Left renal cortex interstitium (tissue), 4 donors: ENCODE results near the gene GAB2. TPM values are rescaled to one million over a fixed set of nuclear protein-coding genes. Genes with fewer than 3 reads are reported as not detected.
"Not testable (repeated sequence)": the region's sequence is repeated elsewhere in the genome, so short reads cannot be mapped to it uniquely, and the experiment has no call there.

ENCODE experiments used
- DNase-seq, 4 donors: peaks; one replicate each; pipeline ENCODE4 v3.0.0-alpha.2; 2013; ENCODE audit warnings: low read depth in 4 of 4, low spot score in 2 of 4, missing footprints in 1 of 4
- polyA plus RNA-seq, 4 donors: library from polyadenylated mRNA; unstranded; fragments of 120-200 nt; gene quantifications; one replicate each; pipeline ENCODE4 v1.2.1, GENCODE V29; 2013; ENCODE audit not compliant: insufficient read length in 4 of 4

Gene GAB2
- polyA plus RNA-seq, 4 donors = 17.0 to 19.1 (median 18.7) TPM

DNA sequence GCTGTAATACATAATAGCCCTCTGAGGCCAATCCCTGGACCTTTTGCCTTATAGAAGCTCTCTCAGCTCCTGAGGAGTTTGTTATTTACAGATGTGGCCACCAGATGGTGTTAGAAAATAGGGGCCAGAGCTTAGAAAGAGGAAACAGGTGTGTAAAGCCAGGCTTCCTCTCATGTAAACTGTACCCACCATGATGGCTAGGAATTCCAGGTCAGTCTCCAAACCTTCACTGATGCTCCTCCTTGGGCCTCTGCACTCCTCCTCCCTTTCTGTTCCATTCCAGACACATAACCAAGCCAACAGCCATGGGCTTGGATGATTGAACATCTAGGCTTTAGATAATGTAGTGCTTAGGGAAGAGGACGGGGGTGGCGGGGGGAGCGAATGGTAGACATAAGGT lies 189.2 kb downstream of the GAB2 start:
- DNase-seq = peak in 3 of 4 donors; percentile 34 to 57 (median 38)

DNA sequence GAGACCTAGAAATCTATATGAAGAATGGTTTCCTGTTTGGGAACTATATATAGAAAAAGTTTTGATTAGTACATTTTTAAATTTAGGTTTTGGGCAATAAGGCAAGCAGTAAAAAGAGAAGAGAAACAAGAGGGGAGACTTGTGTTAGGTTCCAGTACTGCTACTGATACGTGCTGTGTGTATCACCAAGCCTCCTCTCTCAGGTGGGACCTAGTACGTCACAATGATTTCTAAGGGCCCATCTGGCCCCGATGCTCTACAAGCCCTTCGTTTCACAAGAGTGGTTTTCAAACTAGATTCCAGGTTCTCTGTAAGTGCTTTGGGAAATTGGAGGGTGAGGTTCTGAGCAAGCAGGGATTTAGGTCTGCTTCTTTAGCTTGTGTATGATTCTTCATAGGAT lies 189.7 kb downstream of the GAB2 start:
- no peak for DNase-seq

DNA sequence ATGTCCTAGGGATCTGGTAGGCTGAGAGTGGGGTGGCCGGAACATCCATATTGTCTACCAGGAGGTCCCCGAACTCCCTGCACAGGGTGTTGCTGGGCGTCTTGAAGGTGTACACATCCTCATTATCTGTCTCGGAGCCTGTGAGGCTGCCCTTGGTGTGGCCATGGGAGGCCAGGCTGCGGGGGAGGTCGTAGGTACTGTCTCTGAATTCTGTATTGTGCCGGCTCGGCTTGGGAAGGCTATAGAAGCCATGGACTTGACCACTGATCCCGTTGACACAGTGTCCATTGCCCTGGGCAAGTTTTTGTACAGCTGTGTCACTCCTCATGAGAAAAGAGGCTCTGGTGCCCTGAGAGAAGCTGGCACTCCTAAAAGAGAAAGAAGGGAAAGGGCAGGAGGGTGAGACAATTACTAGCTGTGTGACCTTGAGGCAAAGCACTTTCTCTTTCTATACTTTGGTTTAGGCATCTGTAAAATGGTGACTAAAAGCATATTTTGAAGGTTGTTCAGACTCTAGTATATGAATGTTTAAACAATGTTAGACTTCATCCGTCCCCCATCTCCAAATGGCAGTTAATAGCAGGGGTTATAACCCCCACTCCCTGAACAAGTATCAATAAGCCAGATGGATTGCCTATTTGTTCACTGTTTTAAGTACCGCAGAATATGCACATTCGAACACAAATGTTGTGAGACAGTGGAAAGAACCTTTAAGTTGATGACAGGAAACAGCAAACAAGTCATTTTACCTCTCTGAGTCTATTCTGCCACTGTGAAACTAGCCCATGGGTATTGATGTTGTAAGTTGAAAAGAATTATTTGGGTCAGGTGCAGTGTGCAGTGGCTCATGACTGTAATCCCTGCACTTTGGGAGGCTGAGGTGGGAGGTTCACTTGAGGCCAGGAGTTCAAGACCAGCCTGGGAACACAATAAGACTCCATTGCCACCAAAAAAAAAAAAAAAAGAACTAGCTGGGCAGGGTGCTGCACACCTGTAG lies 190.6 kb downstream of the GAB2 start:
- DNase-seq = no peak

DNA sequence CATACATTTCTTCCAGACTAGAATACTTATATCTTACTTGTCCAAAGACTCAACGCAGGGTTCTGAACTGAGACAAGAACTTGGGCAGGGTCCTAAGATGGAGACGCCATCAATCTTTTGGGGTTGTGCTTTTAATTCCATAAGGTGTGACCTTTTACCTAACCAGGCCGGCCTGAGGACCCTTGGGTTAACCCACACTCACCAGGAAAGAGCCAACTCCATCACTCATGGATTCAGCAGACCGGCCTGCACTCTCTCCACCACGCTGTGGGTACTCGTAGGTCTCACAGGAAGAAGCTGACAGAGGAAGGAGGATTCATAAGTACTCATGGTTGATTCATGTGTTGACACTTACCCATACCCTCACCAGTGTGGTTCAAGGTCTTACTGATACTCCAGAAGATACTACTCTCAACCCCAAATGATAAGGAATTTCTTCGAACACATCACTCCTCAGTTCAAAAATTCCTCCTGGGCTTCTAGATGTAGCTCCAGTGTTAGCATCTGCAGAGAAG lies 192.7 kb downstream of the GAB2 start:
- no peak for DNase-seq

DNA sequence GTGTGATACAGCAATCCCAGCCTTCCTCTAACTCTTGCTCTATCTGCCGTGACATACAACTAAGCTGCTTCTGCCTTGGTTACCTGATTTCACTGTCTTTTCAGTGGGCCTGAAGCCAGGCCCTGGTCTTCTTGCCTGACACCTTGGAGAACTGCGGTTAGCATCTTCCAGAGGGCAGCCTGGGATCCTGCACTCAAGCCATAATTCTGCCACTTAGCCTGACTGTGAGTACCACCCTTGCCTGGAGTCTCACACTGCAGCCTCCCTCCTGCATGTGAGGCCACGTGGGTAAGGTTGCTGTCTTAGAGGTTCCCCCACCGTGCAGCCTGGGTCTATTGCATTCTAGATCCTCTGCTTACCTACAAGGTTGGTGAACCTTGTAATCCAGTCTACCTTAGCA lies 193.1 kb downstream of the GAB2 start:
- DNase-seq = no peak

DNA sequence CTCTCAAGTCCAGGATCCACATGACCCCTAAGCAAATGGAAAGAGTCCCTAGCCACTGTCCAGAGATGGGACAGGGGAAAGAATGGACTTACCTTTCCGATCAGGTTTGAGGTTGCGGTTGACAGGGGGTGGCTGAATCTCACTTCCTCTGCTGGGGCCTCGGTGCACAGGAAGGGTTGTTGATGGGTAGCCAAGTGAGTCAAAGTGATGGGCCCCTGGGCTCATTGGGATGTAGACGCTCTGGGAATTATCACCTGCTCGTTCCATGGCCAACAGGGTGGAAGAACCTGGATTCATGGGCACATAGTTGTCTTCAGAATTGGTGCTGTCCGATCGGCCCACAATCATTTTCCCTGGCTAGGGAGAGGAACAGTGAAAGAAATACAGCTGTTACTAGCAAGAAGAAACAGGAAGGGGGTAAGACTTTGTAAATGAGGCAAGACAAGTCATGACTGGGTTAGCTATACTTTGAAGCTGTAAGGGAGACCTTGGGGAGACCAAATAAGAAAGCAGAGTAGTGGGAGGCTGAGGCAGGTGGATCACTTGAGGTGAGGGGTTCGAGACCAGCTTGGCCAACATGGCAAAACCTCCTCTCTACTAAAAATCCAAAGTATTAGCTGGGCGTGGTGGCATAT lies 194.2 kb downstream of the GAB2 start:
- DNase-seq = no peak

DNA sequence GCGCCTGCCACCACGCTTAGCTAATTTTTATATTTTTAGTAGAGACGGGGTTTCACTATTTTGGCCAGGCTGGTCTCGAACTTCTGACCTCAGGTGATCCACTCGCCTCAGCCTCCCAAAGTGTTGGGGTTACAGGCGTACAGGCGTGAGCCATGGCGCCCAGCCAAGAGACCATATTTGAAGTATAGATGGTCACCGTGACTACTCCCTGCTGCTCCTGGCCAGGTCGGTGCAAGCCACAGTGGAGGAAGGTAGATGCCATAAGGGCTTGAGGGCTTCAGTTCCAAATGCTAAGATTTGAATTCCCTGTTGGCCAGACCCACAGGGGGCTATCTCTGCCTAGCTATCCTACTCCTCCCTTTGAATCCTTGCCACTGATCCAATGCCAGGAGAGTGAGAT lies 194.9 kb downstream of the GAB2 start:
- DNase-seq = not testable (repeated sequence)

DNA sequence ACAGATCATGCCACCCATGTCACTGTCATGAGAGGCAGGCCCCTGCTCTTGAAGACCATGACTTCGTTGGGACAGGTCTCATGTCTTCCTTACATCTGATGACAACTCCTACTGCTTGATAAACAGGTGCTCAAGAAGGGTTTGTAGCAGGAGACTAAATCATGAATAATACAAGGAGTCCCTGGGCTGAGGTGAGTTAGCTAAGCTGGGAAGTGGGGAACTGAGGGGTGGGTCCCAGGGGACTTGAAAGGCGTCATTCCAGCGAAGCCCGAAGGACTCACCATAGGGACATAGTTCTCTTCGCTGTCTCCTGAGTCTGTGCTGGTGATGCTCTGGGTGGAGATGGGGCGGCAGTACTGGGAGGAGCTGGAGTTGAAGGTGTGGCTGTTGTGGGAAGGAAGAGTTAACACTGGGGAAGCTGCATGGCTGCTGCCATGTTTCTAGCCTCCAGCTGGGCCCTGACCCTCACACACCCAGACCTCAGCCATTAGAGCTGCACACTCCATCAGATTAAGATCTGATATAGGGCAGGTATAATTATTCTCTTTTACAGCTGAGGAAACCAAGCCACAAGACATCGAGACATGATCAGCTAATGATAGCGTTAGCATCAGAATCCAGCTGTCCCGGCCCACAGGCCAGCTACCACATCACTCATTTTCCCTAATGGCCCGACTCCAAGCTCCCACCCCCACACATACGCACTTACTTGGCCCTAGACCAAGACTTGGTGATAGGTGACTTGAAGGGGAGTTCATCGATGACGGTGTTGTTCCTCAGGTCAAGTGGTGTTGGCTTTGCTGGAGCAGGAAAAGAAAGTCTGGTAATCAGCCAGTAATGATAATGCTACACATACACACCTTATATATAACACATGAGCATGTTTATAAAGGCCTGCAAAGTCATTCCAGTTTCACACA lies 196.0 kb downstream of the GAB2 start:
- no peak for DNase-seq

DNA sequence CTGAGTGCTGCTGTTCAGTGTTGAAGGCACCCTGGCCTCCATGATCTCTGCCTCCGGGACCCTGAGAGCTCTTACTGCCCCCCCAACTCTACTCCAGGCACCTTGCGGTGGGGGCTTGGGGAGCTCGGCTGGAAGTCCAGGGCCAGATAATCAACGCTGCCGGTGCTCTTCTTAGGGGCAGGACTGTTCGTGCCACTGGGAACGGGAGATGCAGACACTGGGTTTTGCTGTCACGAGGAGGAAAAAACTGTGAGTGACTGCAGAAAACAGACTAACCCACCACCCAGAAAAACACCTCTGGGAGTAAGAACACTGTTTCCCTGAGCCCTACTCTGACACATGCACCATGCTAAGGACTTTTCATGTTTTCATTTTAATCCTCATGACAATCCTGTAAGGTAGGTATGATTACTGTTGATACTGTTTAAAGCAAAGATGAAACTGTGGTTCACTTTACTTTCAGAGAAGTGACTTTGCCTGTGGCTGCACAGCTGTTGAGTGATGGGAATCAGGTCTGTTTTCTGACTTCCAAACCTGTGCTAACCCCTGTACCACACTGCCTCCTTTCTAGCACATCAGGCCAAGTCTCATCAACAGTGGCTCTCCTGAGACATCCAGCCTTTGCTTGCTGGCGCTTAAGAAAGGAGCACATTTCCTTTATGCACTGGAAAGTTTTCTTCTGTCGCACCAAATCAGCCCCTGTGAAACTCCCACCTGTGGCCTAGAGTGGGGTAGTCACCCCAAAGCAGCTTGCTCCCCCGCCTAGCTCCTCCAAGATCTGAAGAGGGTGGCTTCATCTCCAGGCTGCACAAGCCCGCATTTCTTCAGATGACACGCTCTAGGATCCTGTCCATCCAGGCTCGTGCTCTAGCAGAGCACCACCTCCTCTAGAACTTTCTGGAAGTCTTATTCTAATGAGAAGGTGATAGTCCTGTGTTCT lies 197.1 kb downstream of the GAB2 start:
- no peak for DNase-seq

DNA sequence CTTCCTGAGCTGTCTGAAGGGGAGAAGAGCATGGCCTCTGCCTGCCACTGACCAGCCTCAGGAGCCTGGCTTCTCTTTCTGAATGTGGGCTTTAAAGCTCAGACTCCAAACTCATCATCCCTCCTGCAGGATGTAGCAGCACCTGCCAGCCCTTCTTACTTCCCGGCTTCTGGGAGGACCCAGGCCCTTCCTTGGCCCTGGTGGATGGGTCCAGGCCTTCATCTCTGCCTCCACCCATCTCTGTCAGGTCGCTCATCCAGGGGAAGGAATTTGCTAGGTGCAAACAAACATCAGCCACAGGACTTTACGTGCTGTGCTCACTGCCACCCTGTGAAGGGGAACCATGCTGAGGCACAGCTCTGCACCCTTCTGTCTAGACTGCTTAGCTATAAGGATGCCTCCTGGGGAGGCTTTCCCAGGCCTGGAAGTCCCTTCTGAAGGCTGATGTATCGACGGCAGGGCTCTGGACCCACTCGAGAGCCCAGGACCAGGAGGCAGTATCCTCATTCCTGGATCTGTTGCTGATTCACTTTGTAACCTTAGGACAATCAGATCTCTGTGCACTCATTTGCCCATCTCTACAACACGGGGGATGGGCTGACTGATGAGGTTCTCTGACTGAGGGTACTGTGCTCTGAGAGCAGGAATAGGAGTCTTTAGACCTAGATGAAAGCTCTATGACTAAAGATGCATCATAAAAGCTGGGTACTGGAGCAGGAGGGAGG lies 198.0 kb downstream of the GAB2 start:
- DNase-seq = no peak

DNA sequence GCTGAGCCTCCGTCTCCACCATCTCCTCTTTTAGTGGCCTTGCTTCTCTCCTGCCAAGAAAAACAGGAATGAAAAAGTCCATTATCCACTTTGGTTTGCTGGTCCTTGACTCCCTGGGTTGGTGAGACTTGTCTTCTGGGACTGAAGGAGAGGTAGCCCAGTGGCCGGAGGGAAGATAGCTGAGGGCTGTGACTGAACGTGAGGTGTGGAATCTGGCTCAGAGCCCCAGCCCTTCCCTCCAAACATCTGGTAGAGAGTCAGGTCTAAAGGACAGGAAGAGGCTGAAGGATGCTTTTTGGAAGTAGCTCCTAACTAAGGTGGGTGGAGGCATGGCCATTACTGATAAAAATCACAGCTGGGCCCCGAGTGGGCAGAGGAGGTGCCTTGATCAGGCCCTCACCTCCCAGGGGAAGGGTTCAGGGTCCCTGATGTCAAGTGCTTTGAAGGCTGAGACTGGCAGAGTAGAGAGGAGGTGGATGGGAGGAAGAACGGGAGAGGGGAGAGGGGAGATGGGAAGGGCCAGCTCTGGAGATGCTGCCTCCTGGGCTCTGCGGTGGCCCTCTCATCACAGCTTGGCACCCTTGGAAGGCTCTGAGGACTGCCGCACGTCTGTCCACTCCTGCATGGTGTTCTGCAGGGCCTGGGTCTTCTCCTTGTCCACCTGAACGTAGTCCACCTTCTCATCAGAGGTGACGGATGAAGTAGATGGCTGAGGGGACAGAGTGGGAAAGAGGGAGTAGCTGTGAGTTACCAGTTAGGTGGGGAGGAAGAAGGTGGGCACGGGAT lies 198.7 kb downstream of the GAB2 start:
- no peak for DNase-seq

DNA sequence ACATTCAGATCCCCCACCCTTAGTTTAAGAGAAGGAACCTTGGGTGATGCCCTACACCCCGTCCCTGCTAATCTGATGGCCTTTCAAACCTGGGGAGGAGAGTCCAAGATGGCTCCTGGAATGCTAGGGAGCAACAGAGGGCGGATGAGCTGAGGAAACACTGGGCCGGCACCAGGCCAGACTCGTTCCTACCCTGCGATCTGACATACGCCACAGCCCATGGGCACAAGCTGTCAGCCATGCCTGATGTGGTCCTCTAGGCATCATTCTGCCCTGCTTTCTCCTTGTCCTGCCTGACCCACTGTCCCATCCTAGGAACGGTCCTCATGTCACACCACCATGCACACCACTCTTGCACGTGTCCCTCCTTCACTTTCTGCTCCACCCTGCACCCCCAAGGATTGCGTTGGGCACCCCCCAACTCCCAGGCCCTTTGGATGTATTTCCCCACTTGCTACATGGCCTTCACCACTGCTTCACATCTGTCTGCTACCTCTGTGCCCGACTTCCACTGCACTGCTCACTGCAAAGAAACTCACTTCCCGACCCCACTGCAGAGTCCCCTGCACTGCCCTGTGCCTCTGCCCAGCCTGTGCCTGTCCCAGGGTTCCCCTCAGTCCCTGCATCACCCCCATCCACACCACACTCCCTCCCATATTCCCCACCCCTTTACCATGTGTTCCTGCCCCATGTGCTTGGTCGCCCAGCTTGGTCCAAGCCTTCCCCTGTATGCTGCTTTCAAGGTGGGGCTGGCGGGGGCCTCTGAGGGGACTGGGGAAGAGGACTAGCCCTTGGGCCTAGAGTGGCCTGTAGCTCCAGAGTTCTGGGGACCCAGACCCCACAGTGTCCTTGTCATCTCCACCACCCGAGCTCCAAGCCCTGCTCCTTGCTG lies 199.7 kb downstream of the GAB2 start:
- no peak for DNase-seq

DNA sequence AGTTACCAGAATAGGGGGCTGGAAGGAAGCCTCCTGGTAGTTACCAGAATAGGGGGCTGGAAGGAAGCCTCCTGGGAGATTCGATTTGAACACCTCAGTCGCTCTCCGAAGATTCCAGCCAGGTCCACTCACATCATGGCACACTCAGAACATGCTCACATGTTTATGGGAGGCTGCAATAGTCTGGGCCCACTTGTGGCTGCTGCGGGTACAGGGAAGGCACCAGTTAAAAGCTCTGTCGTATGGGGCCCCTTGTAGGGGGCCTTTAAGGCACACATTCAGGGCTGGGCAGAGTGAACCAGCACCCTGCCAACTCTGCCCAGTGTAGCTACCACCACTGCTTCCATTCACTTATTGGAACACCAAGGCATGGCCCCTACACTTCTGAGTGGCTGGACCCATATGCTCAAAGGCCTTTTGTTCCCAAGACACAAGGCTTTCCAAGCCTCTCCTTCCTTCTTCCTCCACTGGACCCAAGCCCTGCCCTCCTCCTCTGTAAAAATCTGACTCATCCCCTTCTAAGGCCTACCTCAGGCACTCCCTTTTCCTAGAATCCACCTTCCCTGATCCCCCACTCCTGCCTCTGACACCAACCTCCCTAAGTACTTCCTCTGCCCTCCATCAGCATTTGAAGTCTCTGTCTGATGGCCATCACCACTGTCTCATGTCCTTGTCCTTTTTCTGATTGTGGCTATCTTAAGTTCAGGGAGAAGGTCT lies 200.9 kb downstream of the GAB2 start:
- no peak for DNase-seq

DNA sequence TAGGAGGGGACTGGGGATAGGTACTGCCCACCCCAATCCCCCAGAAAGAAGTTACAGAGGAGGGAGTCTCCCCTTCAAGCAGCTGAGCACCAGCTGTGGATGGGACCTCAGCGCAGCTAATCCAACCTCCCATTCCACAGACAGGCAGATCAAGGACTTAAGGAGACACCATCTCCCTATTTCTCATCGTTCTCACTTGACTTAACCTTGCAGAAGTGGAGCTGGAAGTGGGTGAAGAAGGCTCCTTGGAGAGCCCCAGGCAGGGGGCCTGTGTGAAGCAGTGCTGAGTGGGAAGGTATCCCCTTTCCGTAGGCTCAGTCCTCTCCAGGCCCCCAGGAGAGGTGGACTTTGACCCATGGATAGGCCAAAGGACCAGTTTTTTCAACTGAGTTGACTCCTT lies 201.6 kb downstream of the GAB2 start:
- DNase-seq = no peak

DNA sequence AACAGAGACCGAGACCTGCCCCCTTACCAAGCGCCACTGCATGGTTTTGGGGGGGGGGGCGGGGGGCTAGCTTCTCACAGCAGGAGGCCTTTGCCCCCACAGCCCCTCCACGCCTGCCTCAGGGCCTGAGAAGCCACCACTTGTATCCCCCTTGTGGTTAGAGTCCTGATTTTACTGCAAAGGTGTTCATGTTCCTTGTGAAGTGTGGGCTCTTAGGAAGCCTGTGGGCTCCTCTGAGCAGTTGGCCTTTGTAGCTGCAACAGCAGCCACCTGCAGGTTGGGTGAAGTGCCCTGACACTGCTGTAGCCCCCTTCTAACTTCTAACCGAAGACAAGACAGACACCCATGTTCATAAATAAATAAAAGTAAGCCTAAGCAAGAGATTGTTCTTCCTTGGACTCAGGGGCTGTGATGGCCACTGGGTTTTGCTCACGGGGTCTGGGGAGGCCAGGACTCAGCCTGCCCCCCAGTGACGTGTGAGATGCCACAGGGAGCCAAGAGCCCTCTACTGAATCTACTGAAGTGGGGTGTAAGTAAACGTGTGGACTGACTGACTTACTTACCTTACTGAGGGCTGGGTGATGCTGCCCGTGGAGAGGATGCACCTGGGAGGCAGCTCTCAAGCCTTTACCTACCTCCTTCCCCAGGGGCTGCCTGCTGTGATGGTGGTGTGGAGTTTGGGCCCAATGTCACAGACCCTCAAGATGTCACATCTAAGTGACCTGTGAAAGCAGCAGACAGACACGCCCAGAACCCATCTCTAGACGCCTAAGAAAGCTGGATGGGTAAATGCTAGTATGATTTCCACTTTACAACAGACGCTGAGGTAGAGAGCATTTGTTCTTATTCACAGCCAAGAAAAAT lies 203.1 kb downstream of the GAB2 start:
- DNase-seq = no peak
